ENCODE data around the gene TMED7.
A peak's percentile ranks its signal among the peaks of the same experiment; 100 is the strongest.

The TMED7 gene

DNA sequence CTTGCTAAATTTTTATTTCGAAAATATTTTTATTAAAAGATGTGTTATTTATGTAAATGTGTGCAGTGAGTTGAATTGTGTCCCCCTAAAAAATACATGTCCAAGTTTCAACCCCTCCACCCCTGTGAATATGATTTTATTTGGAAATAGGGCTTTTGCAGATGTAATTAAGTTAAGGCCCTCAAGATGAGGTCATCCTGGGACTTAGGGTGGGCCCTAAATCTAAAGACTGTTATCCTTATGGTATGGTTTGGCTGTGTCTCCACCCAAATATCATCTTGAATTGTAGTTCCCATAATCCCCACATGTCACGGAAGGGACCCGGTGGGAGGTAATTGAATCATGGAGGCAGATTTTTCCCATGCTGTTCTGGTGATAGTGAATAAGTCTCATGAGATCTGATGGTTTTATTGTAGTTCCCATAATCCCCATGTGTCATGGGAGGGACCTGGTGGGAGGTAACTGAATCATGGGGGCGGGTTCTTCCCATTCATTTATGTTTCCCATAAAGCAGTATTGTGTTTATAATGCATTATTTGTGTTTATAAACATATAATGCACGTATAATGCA is 1.5 kb upstream of the TMED7 start:
- peak; percentile 11 for DNase-seq (ENCODE audit: low spot score)

DNA sequence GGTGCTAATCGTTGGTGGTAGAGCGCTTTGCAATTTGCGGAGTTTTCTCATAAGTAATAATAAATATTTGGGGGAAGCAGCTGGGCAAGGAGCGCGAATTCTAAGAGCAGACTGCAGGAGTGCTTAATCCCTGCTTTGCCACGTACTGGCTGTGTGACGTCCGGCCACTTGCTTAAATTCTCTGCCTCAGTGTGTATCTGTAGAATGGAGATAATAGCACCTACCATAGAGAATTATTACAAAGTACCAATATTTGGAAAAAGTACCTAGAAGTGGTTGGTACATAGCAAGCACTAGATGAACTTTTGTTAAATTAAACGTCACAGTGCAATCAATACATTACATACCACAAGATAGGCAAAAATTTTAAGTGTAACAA is 598 bp upstream of the TMED7 start:
- no peak for DNase-seq (ENCODE audit: low spot score)

DNA sequence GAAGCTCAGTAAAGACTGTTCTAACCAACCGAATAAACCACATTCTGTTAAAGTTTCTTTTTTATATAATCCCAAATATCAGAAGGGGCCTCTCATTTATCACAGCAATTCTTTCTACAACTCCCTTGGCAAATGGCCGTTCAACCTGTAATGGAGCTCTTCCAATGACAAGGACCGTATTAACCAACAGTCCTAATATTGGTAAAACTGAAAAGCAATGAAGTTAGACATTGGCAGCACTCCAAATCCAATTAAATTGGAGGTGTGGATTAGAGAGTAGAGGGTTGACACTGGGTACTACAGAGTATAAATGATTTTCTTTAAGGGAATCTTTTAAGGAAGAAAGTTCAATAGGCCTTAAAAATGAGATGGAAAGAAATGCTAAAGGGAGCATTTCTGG is 842 bp downstream of the TMED7 start:
- DNase-seq (ENCODE audit: low spot score) = peak; percentile 38

DNA sequence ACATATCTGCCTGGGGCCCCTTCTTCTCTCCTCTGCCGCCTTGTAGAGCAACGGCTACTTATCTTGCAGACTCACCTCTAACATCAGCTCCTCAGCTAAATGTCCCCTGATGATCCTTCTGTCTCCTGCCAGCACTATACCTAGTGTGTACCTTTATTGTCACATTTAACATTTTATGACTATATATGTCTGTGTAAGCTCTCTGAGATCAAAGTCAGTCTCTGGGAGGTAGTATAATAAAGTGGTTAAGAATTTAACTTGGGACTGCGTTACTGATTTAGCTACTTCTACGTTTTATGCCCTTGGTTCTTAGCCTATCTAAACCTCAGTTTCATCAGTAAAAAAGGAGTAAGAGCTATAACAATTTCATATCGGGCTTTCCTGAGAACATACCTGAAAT is 2.2 kb downstream of the TMED7 start:
- DNase-seq (ENCODE audit: low spot score) = no peak

DNA sequence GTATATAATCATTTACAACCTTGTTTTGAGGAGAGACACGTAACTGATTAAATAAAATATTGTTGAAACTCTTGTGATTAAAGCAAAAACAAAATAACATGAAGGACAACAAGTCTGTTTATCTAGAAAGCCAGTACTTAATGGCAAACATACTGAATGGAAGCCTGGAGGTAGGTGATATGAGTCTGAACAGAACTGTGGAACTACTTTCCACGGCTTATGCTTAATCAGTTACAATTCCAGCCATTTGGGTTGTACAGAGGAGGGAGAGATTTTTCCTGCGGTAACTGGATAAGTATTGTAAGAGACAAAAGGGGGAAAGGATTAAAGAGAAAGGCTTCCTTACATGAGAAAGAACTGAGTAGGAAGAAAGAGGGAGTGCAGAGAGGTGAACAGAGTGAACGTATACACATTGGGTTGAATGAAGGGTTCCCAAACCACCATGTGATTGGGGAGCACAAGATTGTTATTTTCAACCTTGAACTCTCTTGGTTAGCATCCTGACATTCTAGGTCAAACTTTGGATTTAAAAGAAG is 4.4 kb downstream of the TMED7 start:
- no peak for DNase-seq (ENCODE audit: low spot score)

DNA sequence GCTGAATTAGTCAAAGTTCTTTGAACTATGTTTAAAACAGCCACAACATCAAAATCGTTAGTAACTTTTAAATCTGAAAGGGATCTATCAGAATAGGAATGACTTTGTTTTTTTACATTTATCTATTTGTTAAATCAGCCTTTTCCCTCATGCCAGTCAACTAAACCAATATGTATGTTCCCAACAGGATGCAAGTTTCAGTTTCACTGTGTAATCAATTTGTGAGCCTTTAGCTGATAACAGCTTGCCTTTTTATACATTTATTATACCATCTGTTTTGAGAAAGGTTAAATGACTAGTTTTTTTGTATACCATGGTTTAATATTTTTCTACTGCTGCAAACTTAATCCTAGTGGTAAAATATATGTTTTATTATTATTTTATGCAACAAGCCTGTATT is 8.9 kb downstream of the TMED7 start:
- DNase-seq (ENCODE audit: low spot score) = no peak

DNA sequence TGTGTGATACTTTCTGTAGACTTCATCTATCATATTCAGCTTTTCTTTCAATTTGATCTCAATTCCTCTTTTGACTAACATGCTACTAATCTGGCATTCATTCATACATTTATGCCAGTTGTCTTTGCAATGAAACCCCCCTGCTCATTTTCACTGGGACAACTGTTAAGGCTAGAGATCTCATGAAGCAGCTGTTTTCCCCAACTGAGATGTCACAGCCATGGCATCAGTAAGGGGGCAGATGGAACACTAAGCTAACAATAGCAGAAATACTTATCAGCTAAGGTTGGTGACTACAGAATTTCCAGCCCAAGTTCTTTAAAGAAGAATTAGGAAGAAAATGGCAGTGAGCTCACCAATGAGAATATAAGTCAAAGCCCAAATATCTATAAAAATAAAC is 9.4 kb downstream of the TMED7 start:
- DNase-seq (ENCODE audit: low spot score) = no peak

DNA sequence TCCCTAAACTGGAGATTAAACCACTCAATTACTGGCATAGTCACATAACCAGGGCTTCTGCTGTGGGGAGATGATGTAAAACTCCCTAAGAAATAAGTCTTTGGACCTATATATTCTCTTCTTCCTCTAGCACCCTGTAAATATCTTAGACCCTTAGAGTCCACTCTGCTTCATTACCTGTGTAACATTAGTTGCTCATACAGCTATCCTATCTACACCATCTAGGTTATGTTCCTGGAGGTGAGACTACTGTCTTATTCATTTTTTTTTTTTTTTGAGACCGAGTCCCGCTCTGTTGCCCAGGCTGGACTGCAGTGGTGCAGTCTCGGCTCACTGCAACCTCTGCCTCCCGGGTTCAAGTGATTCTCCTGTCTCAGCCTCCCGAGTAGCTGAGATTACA is 14.0 kb downstream of the TMED7 start:
- DNase-seq (ENCODE audit: low spot score) = no peak

DNA sequence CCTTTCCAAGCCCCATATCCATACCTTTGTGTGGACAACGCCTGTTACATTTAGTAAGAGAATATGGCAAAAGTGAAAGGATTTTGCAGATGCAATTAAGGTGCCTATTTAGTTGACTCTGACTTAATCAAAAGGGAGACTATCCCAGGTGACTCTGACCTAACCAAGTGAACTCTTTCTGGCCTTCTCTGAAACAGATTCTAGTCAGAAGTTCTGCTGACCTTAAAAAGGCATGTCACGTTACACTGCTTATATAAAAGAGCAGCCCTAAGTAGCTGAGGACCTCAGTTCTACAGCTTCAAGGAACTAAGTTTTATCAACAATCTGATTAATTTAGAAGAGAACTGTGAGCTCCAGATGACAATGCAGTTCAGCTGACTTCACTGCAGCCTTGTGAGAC is 17.9 kb downstream of the TMED7 start:
- DNase-seq (ENCODE audit: low spot score) = no peak

DNA sequence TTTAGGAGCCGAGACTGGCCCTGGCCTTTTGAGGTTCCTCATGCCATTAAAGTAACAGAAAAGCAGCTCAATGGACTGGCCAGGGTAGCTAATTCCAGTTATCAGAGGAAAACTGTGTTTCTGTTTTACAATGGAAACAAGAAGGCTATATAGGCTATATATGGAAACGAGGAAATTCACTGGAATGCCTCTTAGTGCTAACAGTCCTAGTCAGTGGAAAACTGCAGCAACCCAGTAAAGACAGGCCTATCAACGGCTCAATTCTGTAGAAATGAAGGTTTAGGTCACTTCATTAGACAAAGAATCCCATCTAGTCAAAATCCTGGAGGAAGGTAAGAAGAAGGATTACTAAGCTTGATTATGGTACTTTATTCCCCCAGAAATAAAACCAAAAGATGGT is 20.4 kb downstream of the TMED7 start:
- no peak for DNase-seq (ENCODE audit: low spot score)

DNA sequence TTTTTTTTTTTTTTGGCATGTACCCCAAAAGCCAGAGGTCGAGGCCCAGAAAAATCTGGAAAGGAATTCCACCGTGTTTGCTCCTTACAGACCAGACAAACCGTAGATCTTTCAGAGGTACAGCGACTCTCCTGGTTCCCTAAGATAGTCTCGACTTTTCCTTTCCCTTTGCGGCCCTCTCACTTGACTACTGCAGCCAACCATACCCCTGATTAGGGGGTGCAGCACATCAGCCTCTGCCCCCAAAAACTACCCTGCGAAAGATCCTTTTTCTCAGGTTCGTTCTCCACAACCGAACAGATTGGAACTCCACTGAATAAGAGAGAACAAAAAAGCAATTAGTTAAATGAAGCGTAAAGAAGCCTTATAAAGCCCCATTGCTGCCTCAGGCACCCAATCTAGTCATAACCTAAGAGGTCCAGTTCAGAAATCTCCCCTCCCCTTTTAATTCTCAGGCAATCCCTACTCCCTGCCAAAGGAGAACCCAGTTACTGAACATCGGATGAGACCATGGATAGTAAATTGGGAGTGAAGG is 23.2 kb downstream of the TMED7 start:
- peak; percentile 22 for DNase-seq (ENCODE audit: low spot score)

DNA sequence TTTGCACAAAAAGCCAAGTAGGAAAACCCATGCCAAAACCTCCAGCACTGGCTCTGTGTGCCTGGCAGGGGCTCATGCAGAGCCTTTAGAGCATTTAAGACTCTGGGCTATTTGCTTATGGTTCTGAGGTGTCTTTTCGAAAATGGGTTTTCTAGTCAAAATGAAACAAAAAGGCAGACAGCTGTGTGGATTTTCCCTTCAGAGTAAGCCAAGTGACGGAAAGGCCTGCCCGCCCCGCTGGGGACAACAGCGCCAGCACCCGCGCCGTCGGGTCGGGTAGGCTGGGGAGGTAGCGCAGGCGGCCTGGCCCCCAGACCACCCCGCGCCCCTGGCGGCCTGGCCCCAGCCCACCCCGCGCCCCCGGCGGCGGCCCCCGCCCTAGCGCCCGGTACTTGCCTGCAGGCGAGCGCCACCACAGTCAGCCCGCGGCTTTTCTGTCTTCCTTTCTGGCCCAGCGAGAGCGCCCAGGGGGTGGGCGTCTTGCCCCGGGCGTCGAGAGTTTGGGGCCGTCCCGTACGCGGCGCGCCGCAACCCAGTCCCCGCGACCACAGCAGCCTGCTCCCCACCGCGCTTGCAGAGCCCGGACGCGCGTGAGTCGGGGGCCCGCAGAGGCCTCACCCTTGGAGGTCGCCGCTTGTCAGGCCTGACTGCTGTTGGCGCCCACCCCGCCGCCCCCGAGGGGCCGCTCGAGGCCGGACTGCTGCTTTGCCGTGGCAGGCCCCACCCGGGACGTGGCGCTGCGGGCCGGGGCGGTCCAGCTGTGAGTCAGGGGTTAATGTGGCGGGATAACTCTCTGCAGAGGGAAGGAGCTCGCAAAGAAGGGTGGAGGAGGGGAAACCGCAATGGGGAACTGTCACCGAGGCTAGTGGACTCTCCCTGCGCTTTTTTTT is 23.9 kb downstream of the TMED7 start, which contains the start of gene TICAM2:
TSS of gene TICAM2 (minus strand) at position 779 of the 890 bp plus-strand sequence. CDS start 21,223 bp downstream, outside the sequence.
- DNase-seq (ENCODE audit: low spot score) = peak; percentile 79

DNA sequence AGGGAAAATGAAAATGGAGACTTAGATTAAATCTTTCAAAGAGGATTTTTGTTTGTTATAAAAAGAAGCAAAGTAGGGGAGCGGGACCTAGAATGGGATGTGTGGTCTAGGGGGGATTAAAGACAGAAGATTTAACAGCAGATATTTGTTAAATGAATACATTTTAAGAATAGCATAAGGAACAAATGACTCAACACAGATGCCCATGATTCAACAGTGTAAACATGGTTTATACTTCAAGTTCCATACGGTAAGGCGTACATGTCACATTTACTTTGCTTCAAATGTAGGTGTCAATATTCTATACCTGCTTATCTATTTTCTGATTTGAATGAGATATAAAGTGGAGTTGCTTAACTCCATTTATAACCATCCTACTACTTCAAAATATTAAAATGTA is 25.1 kb downstream of the TMED7 start:
- DNase-seq (ENCODE audit: low spot score) = no peak

DNA sequence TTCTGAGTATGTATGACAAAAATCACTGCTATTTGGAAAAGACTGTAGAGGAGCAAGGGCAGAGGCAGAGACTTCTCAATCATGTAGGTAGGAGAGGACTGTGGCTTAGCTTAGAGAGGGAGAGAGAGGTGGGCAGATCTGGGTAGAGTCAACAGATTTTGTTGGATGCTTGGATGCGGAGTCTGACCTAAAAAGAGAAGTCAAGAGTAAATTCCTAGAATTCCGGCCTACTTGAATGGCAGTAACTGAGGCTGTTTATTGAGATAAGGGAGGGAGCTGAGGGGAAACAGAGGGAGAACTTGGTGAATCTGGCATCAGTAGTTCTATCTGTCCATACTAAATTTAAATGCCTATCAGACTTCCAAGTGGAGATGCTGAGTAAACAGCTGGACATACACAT is 25.9 kb downstream of the TMED7 start:
- no peak for DNase-seq (ENCODE audit: low spot score)

DNA sequence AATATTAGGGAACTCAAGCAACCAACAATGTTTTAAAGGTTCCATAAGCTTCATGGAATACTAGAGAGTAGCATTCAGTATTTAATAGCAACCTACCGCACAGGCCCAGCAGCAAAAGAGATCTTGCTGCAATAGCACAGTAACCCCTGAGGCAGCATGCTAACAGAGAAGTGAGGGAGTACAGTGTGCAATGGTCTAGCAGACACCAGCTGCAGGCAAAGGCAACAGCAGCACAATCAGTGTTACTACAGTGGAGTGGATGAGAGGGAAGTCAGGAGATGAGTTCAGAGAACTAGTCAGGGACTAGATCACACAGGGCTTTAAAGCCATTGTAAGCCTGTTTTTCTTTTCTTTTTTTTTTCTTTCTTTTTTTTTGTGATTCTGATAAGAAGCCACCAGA is 26.3 kb downstream of the TMED7 start:
- DNase-seq (ENCODE audit: low spot score) = peak; percentile 67

DNA sequence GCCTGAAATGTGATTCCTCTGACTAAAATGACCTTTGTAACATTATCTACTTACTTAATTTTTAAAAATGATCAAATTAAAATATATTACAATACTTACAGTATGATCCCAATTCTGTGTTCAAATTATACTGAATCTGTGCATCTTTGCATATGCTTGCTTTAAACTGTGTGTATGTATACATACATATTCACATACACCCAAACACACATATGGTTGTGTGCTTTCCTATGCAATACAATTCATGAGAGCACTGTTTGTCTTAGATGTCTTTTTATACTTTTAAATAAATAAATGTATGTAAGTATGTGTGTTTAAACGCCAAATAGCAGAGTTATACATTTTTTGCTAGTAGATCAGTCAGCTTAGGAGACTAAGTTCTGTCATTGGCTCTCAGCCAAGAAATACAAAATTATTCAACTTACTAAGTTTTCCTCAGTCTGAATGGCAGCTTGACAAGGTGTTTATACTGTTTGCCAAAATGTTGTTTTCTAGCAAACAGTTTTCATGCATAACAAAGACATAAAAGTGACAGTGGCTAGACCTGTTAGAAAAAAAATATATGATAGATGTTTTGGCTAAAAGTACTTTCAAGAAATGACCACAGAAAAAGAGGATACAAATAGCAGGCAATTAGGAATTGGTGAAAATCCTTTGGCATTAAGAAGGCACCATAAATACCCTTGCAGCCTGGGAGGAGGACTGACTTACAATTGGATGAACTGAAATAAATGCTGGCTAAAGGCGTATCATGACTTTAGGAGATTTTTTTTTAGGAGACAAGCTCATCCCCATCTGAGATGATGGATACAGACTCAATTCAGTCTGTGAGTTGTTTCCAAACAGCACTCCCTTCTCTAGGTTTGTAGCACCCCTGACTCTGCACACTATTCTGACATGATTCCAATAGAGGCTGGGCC is 31.4 kb downstream of the TMED7 start:
- DNase-seq (ENCODE audit: low spot score) = no peak

DNA sequence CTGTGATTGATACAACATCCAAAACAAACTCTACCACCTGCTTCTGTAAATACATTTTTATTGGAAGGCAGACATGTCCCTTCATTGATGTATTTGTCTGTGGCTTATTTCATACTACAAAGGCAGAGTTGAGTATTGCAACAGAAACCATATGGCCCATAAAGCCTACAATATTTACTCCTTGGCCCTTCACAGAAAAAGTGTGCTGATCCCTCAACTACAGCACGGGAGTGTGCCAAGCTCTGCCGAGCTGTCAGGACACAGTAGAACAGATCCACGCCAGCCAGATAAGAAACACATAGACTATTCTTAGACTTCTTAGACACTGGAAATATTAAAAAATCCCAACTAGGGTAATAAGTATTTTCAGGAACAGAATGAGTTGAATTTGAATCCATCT is 36.8 kb downstream of the TMED7 start:
- no peak for DNase-seq (ENCODE audit: low spot score)

DNA sequence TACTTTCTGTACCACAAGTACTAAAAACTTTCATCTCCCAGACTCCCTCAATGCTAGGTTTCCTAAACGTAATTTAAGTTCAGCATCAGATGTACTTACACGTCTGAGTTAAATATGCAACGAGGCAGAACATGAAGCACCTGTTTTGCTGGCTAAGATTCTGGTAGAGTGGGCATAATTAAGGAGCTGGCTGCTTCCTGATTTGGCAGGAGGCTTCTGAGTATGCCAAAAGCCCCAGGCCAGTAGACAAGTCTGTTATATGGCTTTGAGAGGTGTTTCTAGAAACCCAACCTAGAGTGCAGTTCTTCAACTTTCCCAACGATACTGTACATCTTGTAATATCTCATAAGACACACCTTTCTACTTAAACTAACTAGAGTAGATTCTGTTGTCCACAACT is 37.2 kb downstream of the TMED7 start:
- no peak for DNase-seq (ENCODE audit: low spot score)

DNA sequence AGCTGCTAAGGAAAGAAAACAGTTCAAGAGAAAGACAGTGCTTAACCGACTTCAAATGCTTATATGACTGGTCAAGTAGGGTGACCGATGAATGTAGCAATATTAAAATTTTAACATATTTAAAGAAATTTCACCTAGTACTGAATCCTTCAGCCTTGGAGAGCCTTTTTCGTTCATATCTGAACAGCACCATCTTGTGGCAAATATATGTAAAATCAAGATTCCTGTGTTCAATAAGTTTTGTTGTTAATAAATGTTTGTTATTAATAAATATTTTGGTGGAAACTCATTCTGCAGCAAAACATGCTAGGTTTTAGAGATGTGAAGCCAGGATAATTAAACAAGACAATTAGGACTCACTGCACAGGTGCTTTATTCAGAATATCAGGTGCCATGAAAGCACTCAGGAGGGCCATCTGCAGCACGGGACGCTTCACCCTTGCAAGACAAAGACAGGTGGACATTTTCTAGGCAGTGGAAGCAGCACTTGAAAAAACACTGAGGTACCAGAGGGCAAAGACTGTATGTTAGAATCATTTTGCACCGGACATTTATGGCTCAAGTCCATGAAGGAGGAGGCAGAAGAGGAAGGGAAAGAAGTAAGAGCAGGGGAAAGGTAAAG is 39.2 kb downstream of the TMED7 start:
- peak; percentile 55 for DNase-seq (ENCODE audit: low spot score)

DNA sequence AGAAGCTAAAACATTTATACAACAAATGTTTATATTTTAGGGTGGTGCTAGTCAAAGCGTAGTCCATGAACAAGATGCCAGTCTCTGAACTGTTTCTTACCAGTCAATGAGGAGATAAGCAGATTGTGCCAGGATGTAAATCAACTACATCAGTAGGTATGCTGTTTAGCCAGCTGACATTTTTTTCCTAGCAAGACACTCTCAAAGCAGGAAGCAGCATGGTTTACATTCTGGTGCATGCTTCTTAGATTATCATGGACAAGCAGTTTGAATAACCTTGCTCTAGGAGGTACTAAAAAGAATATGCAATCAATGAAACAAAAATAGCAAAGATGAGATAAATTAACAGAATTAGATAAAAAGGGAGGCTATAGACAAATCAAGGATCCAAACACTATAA is 40.6 kb downstream of the TMED7 start:
- DNase-seq (ENCODE audit: low spot score) = no peak

DNA sequence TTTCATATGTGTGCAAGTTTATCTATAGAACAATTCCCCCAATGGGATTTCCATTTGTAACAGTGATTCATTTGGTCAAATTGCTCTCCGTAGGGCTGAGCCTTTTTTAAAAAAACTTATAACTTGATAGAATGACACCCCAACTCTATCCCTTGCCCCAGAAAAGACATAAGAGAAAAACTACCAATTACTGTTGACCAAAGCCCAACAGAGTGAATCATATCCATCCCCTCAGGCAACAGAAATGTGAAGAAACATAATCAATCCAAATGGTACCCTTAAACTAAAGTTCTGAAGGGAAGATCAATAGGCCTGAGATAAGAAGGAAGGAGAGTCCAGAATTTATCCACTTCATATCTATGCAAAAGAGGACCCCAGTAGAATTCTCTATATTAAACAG is 41.3 kb downstream of the TMED7 start:
- no peak for DNase-seq (ENCODE audit: low spot score)

DNA sequence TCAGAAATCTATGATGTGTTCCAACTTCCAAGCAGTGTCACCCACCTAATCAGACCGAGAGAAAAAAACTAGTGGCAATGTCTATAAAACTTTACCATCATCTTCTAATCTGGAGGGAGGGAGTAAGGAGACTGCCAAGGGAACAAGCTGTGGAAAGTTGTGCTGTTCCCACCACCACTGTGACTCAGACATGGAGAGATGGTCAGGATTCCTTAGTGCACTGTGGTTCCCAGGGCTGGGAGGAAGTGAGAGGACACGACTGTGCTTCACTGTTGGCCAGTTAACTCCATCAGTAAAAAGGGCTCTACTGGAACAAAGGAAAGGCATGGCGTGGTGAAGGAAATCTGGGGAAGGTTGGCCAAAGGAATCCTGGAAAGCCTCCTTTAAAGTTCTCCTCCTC is 42.4 kb downstream of the TMED7 start:
- no peak for DNase-seq (ENCODE audit: low spot score)

Data from NAMALWA (cell line).